GM18868 (cell line): ENCODE data around the gene SERF2.
A peak's percentile ranks its signal among the peaks of the same experiment; 100 is the strongest.
"Not testable (repeated sequence)": the region's sequence is repeated elsewhere in the genome, so short reads cannot be mapped to it uniquely, and the experiment has no call there.

Experiments
- ATAC-seq: cut with Tn5 transposase; IDR thresholded peaks from one replicate; pipeline ENCODE4 v1.9.1; 2021; ENCODE audit warnings: mild to moderate bottlenecking, moderate library complexity; ENCODE audit not compliant: unreplicated experiment

The SERF2 gene

GRCh38 chr15:43826508-43827341 lies 34.6 kb downstream of the SERF2 start, which contains the start of gene WDR76:
TSS of gene WDR76 (plus strand) at chr15:43827002. CDS start at chr15:43827033, 31 bp downstream.
- ATAC-seq = peak; percentile 59

GRCh38 chr15:43828061-43828657 lies 36.0 kb downstream of the SERF2 start:
- no peak for ATAC-seq

GRCh38 chr15:43829951-43830540 lies 37.9 kb downstream of the SERF2 start:
- ATAC-seq = not testable (repeated sequence)

- not testable (repeated sequence) for ATAC-seq
Observed at GRCh38 chr15:43830691-43831275, 38.7 kb downstream of the SERF2 start.

- ATAC-seq = not testable (repeated sequence)
Observed at GRCh38 chr15:43831519-43832052, 39.5 kb downstream of the SERF2 start.

- not testable (repeated sequence) for ATAC-seq
Observed at GRCh38 chr15:43832485-43832884, 40.4 kb downstream of the SERF2 start.

GRCh38 chr15:43845421-43845820 lies 53.3 kb downstream of the SERF2 start:
- ATAC-seq = no peak
